Stimulated activated naive CD8-positive, alpha-beta T cell treated with anti-CD3 and anti-CD28 coated beads, Interleukin-15, Interleukin-2, amounts not matched to agents 100 U/mL and 50 U/mL, for 24 hours (primary cell): ENCODE data around the gene CX3CR1.
"Not testable (repeated sequence)": the region's sequence is repeated elsewhere in the genome, so short reads cannot be mapped to it uniquely, and the experiment has no call there.

Experiments
- ATAC-seq: fragments of 150-1000 bp; cut with Tn5 transposase; one replicate; pipeline ENCODE4 v1.10.0; 2021
- DNase-seq: peaks from one replicate; pipeline ENCODE4 v3.0.0; 2021

Gene CX3CR1

DNA sequence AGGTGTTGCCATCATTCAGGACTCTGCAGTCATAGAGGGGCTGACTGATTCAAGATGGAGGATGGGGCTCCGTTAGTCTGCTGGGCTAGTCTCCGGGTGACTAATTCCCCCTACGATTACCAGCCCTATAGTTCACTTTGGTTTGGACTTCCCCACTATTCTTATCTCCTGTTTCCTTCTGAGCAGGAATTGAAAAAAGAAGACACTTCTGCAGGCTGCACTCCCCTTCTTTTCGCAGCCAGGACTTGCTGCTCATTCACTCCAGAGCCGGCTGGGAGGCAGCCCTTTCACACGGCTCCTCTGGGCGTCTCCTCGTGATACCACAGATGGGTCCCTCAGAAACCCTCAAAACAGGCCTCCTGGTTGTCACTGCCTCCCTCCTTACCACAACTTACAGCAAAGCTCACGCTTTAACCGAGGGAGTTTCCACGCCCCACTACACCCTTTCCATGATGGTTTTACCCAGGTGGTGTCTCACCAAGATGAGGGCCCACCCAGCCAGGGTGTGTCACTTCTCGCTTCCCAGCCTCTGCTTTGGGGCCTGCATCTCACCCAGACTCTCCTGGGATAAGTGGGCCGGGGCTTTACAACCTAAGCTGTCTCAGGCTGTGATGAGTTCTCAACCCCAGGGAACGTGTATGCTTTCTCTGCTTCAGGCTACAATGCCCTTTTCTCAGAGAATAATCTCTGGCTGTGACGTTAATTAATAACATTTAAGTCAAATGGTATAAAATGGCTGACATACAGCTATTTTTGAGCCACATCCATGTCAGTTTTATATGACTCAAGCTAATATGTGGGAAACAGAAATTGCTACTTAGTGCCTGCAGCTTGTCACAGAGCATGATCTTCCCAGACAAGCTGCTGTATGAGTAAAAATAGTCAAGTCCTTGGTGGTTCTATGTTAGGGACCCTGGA lies 11.9 kb downstream of the CX3CR1 start:
- peak; percentile 84 for DNase-seq
- ATAC-seq, result peak; percentile 94

DNA sequence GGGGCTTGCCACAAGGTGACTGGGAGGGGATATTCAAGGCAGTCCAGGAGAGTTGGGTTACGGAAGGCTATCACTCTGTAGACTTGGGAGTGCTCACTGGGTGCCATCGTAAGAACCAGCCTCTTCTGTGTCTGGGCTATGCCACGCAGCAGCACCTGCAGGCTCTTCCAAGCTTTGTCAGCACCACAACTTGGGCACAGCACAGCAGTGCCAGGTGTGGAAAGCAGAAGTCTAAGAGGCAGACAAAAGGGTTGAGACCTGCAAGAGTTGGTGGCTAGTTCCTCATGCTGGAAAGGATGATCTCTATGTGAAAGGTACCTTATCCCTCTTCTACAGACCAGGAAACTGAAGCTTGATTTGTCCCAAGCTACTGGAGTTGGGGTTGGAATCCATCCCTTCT lies 15.8 kb downstream of the CX3CR1 start:
- DNase-seq, result no peak
- no peak for ATAC-seq

GRCh38 chr3:39263576-39263975 lies 16.3 kb downstream of the CX3CR1 start:
- no peak for DNase-seq

DNA sequence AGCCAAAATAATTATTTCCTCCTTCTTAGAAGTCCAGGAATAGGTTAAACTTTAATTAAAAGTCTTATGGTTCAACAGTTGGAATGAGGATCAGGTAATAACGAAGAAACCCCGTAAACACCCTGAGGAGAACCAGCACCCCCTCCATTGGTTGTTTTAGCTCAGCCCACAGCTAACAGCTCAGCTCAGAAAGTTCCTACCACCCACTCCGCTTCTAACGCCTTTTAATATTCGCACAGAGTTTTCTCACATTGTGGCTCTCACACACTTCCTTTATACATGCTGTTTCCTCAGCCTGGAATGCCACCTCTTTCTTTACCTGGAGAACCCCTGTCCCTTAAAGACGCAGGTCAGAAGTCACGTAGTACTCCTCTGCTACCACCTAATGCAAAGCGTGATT lies 17.0 kb downstream of the CX3CR1 start:
- no peak for ATAC-seq
- DNase-seq, result no peak

More at GRCh38 chr3:39263576-39263975, 16.3 kb downstream of the CX3CR1 start:
- ATAC-seq, result no peak

DNA sequence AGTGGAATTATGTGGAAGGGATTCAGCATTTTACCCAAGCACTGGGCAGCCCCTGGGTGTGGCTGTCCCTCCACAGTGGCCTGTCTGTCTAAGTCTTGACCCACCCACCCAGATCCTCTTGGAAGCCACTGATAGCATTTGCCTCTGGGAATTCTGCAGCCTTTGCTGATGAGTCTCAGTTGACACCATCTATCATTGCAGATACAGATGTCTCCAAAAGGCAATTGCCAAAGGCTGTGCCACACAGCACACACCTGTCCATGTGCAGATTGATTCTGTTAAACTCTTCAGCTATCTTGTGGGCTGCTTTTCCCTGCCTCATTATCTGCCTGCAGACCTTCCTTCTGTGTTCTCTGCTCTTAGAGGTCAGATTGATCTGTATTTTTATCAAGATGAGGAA lies 18.1 kb downstream of the CX3CR1 start:
- no peak for DNase-seq
- ATAC-seq, result no peak

- DNase-seq (peak; percentile 66), ATAC-seq (peak; percentile 80)
Measured at GRCh38 chr3:39260957-39261356, 18.9 kb downstream of the CX3CR1 start.

GRCh38 chr3:39260318-39260717 lies 19.5 kb downstream of the CX3CR1 start:
- ATAC-seq (no peak), DNase-seq (no peak)

DNA sequence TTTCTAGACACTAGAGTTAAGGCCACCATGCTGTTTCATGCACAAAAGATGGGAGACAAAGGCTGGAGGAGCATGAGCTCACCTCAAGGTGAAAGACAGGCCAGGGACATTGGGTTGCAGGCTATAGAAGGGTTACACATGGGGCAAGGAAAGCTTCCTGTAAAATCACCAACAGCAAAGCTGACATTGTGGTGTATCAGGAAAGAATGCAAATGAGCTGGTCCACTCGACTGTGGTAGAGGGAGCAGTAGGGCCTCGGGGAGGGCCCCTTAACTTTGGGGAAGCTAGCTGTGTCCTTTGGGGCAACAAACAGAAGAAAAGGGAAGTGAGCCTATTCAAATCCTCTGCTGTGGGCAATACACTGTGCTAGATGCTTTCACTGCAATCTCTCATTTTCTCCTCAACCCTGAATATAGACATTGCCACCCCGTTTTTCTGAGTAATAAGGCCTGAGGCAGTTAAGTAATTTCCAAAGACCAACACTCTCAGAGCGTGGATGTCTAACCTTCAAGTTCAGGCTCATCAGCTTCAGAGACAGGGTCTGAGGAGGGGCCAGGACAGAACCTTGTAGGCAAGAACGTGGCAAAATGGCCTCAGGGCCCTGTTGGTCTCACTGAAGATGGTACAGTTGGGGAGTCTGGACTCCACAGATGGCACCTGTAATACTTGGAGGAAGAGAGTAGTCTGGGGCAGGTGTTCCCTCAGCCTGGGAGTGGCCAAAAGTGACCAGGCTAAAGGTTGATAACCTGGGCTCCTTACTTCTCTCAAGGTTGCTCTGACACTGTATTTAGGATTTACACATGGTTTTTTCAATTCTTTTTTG lies 24.1 kb downstream of the CX3CR1 start:
- DNase-seq (peak; percentile 72), ATAC-seq (peak; percentile 92)

DNA sequence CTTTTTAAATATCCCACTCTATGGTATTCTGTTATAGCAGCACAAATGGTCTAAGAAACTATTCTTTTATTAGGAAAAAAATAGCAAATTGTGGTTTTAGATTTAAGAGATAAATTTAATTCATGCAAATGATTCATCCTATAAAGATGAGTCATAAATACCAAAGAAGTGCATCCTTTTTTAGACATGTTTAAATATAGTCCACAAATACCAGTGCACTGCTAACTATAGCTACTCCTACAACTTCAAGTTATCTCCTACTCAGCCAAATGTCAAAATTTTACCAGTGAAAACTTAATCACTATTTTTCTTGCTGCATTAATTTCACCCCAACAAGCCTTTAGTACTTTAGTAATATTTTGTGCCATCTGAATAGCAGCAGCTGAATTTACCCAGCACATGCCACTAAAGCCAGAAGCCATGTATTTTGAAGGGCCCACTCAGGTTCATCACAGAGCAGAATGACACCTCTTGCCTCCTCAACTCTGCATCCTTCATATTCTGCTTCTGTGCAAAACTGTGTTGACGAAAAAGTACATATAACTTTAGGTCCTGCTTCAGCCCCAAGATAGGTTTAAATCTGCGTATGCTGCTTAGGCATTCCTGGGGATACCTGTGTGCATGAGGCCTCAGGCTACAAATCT lies 24.9 kb downstream of the CX3CR1 start:
- DNase-seq (no peak), ATAC-seq (peak; percentile 25)

DNA sequence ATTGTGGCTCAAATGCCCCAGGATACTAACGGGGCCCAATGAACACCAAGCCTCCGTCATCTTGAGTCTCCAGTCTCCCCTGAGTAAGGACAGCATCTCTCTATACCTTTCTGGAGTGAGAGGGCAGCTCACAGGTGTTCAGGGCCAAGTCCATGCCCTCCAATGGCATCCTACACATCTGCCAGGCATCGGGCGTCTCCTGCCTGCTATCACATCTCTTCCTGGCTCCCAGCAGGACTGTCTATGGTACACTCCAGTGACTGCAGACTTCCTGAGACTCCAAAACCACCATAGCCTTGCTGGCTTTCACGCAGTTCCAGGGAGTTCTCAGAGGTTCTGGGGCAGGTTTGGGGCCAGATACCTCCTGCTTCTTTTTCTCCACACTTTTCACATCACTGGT lies 28.3 kb downstream of the CX3CR1 start:
- ATAC-seq (no peak), DNase-seq (no peak)

DNA sequence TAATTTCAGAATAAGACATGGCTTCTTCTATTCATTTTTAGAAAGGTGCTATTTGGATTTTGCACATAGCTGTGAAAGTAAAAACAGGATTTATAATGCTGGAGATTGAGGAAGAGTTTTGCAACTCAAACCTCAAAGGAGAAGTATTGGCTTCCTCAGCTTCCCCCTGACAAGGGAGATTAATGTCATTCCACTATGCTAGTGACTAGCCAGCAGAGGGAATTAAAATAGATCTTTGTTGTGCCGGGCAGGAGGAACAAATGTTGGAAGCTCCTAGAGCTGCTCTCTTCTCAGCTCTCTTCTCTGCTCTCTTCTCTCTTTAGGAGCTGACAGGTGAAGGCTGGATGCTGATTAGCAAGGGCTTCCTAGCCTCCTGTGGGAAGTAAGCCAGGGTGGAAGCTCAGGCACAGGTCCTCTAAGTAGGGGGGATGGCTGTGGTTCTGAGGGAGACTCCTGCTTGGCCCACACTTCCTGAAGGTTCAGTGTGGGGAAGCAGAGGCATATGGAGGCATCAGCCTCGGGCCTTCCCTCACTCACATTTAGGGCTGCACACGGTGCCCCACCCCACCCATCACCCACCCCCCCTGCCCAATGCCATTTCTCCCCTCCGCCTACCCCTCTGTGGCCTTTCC lies 29.6 kb downstream of the CX3CR1 start:
- ATAC-seq (no peak), DNase-seq (no peak)

- ATAC-seq, result no peak
- no peak for DNase-seq
Measured at GRCh38 chr3:39249453-39250115, 30.3 kb downstream of the CX3CR1 start.

GRCh38 chr3:39241561-39241960 lies 38.3 kb downstream of the CX3CR1 start:
- DNase-seq (no peak), ATAC-seq (no peak)

DNA sequence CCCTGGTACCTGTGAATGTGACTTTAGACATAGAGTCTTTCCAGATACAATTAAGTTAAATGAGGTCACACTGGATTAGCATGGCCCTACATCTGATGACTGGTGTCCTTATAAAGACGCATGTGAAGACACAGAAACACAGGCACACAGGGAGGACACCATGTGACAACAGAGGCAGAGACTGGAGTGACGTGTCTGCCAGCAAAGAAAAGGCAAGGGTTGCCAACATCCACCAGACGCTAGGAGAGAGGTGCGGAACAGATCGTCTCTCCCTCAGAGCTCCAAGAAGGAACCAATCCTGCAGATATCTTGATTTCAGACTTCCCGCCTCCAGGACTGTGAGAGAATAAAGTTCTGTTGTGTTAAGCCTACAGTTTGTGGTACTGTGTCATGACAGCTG lies 42.8 kb downstream of the CX3CR1 start:
- DNase-seq, result no peak
- ATAC-seq, result no peak

GRCh38 chr3:39234651-39235050 lies 45.2 kb downstream of the CX3CR1 start:
- ATAC-seq (peak; percentile 68), DNase-seq (no peak)

DNA sequence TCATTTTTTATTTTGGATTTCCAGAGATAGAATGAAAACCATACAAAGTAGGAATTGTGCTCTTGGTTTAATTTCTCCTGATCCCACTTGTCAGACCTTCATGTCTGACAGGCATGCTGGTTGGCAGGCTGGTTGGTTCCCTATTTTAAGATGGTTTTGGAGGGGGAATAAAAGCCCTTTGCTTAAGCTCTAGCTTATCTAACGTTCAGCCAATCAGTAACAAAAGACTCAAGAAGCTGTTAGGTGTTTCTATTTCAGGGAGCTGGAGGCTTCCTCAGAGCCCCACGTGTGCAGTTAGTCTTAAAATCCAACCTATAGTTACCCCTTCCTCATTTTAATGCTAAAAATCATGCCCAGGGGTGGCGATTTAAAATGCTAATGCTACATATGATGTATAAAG lies 47.0 kb downstream of the CX3CR1 start:
- no peak for DNase-seq
- no peak for ATAC-seq

DNA sequence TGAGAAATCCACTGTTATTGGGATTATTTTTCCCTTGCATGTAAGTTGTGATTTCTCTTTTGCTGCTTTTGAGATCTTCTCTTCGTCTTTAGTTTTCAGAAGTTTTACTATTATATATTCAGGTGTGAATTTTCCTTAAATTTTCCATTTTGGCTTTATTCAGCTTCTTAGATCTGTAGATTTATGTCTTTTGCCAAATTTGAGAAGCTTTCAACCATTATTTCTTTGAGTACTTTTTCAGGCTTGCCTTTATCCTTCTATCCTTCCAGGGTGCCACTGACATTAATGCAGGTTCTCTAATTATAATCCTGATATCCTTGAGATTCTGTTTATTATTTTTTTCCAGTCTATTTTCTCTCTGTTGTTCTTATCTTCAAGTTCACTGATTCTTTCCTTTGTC lies 49.4 kb downstream of the CX3CR1 start:
- ATAC-seq (no peak), DNase-seq (no peak)

- DNase-seq (no peak), ATAC-seq (no peak)
Measured at GRCh38 chr3:39228496-39228895, 51.3 kb downstream of the CX3CR1 start.

DNA sequence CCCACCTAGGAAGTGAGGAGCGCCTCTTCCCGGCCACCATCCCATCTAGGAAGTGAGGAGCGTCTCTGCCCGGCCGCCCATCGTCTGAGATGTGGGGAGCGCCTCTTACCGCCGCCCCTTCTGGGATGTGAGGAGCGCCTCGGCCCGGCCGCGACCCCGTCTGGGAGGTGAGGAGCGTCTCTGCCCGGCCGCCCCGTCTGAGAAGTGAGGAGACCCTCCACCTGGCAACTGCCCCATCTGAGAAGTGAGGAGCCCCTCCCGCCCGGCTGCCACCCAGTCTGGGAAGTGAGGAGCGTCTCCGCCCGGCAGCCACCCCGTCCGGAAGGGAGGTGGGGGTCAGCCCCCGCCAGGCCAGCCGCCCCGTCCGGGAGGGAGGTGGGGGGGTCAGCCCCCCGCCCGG lies 52.2 kb downstream of the CX3CR1 start:
- DNase-seq, ATAC-seq: not testable (repeated sequence)

DNA sequence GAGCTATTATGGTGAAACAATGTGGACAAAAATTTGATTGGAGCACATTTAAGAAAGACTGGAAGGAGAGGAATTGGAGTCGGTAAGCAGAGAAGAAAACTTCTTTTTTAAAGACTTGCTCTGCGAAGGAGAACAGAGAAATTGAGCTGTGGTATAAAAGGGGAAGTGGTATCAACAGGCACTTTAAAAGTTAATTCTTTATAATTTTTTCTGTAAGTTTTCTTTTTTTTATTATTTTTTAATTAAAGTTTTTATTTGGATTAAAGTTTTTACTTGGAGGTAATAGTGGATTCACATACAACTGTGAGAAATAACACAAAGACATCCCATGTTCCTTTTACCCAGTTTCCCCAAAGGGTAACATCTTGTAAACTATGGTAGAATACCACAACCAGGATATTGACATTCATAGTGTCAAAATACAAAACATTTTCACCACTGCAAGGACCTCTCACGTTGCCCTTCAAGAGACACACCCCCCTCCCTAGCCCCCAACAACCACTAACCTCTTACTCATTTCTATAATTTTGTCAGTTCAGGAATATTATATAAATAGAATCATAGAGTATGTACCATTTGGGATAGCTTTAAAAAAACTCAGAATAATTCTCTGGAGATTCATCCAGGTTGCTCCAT lies 53.6 kb downstream of the CX3CR1 start:
- no peak for DNase-seq
- ATAC-seq, result no peak

DNA sequence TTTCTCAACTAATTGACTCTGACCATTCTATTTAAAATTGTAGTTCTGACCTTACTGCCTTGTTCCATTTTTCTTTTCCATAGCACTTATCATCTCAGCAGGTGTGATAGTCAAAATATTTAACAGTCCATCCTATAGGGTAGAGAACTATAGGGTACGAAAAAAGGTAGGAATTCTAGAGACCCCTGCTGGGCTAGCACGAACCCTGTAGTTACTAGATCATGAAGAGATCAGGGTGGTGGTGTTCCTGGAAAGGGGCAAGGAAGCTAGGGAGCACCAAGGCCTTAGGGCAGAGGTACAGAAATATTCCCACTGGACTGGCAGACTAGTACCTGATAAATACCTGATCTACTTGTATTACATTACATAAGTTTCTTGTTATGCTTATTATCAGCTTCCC lies 55.5 kb downstream of the CX3CR1 start:
- no peak for DNase-seq
- no peak for ATAC-seq
